Breast epithelium (tissue), 4 donors: ENCODE results near the gene CSNK2B. TPM values are rescaled to one million over a fixed set of nuclear protein-coding genes. Genes with fewer than 3 reads are reported as not detected.
A peak's percentile ranks its signal among the peaks of the same experiment; 100 is the strongest.

Source experiments
- DNase-seq, 2 donors: peaks; one replicate each; pipeline ENCODE4 v3.0.0-alpha.2; 2019; ENCODE audit warnings: low spot score in 2 of 2
- H3K27ac ChIP-seq, 2 donors: fragments of 200-600 bp; sonication (generic) in 1 of 2; one replicate each; pipeline ENCODE4 v1.5.1; 2016 to 2019; ENCODE audit warnings: mild to moderate bottlenecking in 1 of 2
- H3K27me3 ChIP-seq, 2 donors: fragments of 200-600 bp; sonication (generic) in 1 of 2; one replicate each; pipeline versions ENCODE4 v1.5.1 to v1.6.0; 2017 to 2019; ENCODE audit warnings: control low read depth in 1 of 2, mild to moderate bottlenecking in 1 of 2
- H3K36me3 ChIP-seq: fragments of 200-600 bp; one replicate; pipeline ENCODE4 v1.5.1; 2019
- H3K4me1 ChIP-seq, 2 donors: fragments of 200-600 bp; sonication (generic); one replicate each; pipeline ENCODE4 v1.5.1; 2016 to 2019; ENCODE audit warnings: control low read depth in 1 of 2
- H3K4me3 ChIP-seq, 3 donors: fragments of 200-600 bp; sonication (generic); 1 replicate in 2 of 3; 2 replicates in 1 of 3; pipeline ENCODE4 v1.5.1; 2016 to 2019; ENCODE audit warnings: mild to moderate bottlenecking in 3 of 3, moderate library complexity in 2 of 3
- H3K9me3 ChIP-seq, 2 donors: fragments of 200-600 bp; sonication (generic) in 1 of 2; one replicate each; pipeline ENCODE4 v1.5.1; 2016 to 2019; ENCODE audit warnings: control low read depth in 1 of 2
- POLR2A ChIP-seq: fragments of 450-650 bp; IDR thresholded peaks from one replicate; pipeline ENCODE4 v1.6.1; 2016; ENCODE audit warnings: antibody characterized with exemption, mild to moderate bottlenecking, moderate library complexity
- POLR2AphosphoS5 ChIP-seq, 3 donors: sonication (generic); formaldehyde crosslinking; IDR thresholded peaks; one replicate each; pipeline ENCODE4 v1.6.1; 2017; ENCODE audit warnings: antibody characterized with exemption in 3 of 3
- intact Hi-C: fragments of 100-400 bp; cut with DNase I; formaldehyde crosslinking; loops from one replicate; pipeline ENCODE4 v1.15.1; 2023; ENCODE audit warnings: low total_unique reads
- total RNA-seq, 3 donors: library from RNA; depleted of rRNA; stranded (reverse); fragments of >200 nt; gene quantifications; one replicate each; pipeline ENCODE4 v1.1.0, GENCODE V29; 2016
- TF ChIP-seq, protein P1 (sequence below), 3 donors: fragments of 450-650 bp; IDR thresholded peaks; one replicate each; pipeline ENCODE4 v1.5.1; 2016 to 2017; ENCODE audit warnings: antibody characterized with exemption in 3 of 3, mild to moderate bottlenecking in 3 of 3, moderate library complexity in 3 of 3

The CSNK2B gene
- total RNA-seq, 3 donors from 2014 or later, result 135 to 180 (median 178) TPM

DNA sequence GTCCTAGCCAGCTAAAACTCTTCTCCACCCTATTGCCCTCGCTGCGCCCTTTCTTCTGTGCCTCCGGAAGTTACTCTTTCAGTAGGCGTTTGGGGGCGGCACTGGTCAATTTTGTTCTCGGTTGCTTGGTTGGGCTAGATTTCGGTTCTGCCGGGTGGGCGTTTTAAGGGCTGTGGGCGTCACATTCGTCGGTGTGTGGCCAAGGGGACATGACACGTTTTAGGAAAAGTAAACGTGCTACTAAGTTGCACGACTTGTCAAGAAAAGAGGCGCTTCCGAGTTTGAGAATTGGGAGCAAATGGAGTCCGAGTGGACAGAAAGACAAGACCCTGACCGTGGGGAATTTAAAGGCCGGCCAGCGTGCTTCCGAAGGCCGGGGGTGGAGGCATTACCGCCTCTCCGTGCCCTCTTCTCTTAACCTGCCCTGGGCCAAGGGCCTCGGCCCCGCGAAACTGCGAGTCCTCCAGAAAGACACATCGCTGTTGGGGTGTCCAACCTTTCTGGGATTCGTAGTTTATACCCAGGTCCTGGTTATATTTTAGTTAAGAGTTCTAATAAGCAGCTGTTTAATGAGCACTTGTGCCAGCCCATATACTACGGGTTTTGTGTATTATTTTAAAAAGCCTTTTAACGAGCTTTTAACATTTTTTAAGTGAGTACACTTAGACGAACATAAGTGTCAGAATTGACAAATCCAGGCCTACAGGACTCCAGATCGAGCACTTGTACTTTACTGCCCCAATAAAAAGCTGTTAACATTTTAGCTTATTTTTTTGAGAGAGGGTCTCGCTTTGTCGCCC, 12.8 kb upstream of the CSNK2B start:
- H3K27ac ChIP-seq, result peak overlapping the region; percentile 97 to 99
- intact Hi-C loops, result loop anchor here (10.0 kb wide), 1 partner anchor 182 kb away; no protein-coding TSS in a partner anchor
- peak overlapping the region; percentile 59 to 85 (median 74) for H3K4me3 ChIP-seq
- TF ChIP-seq POLR2AphosphoS5 (IDR thresholded peaks at IDR 0.05), result peak; percentile 1 to 11 (median 4)
- TF ChIP-seq POLR2A, result no peak
- TF ChIP-seq, protein P1, sequence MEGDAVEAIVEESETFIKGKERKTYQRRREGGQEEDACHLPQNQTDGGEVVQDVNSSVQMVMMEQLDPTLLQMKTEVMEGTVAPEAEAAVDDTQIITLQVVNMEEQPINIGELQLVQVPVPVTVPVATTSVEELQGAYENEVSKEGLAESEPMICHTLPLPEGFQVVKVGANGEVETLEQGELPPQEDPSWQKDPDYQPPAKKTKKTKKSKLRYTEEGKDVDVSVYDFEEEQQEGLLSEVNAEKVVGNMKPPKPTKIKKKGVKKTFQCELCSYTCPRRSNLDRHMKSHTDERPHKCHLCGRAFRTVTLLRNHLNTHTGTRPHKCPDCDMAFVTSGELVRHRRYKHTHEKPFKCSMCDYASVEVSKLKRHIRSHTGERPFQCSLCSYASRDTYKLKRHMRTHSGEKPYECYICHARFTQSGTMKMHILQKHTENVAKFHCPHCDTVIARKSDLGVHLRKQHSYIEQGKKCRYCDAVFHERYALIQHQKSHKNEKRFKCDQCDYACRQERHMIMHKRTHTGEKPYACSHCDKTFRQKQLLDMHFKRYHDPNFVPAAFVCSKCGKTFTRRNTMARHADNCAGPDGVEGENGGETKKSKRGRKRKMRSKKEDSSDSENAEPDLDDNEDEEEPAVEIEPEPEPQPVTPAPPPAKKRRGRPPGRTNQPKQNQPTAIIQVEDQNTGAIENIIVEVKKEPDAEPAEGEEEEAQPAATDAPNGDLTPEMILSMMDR (IDR thresholded peaks at IDR 0.05), result peak in 1 of 3 donors; percentile 0
- no peaks in the 10 kb centered on the region for H3K9me3 ChIP-seq
- H3K4me1 ChIP-seq, result peaks cover 0 to 7% of the 10 kb centered on the region in 2 donors
- no peaks in the 10 kb centered on the region for H3K27me3 ChIP-seq
- peaks cover 6% of the 10 kb centered on the region for H3K36me3 ChIP-seq
- peak; percentile 83 to 90 for DNase-seq

DNA sequence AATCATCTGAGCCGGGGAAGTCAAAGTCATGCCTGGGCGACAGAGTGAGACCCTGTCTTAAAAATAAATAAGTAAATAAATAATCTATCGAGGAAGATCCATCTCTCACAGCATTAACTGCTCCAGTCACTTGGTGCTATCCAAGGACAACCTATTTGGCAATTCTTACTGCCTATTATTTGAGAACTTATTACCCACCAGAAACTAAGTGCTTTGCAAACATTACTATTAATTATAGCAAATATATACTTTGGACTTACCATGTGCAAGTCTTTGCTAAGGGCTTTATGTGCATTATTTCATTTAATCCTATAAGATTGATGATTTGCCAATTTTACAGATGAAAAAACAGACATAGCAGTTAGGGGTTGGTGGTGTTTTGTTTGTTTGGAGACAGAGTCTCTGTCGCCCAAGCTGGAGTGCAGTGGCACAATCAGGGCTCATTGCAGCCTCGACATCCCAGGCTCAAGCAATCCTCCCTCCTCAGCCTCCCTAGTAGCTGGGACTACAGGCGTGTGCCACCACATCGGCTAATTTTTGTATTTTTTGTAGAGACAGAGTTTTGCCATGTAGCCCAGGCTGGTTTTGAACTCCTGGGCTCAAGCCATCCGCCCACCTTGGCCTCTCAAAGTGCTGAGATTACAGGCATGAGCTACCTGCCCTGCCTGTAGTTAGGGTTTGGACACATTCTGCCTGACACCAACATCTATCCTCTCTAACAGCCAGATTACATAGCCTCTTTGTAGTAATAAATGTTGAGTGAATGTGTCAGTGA, 11.1 kb upstream of the CSNK2B start:
- DNase-seq, result no peak
- Histone ChIP-seq H3K4me1 (peaks cover 12 to 15% of the 10 kb centered on the region in 2 donors), H3K9me3 (no peaks in the 10 kb centered on the region), H3K4me3 (no peak overlapping the region), H3K27me3 (no peaks in the 10 kb centered on the region), H3K36me3 (no peaks in the 10 kb centered on the region), H3K27ac (no peak overlapping the region)
- TF ChIP-seq, protein P1 (IDR thresholded peaks at IDR 0.05), result no peak
- TF ChIP-seq POLR2A (no peak), POLR2AphosphoS5 (IDR thresholded peaks at IDR 0.05) (no peak)
- intact Hi-C loops, result loop anchor here (10.0 kb wide), 1 partner anchor 180 kb away; no protein-coding TSS in a partner anchor

DNA sequence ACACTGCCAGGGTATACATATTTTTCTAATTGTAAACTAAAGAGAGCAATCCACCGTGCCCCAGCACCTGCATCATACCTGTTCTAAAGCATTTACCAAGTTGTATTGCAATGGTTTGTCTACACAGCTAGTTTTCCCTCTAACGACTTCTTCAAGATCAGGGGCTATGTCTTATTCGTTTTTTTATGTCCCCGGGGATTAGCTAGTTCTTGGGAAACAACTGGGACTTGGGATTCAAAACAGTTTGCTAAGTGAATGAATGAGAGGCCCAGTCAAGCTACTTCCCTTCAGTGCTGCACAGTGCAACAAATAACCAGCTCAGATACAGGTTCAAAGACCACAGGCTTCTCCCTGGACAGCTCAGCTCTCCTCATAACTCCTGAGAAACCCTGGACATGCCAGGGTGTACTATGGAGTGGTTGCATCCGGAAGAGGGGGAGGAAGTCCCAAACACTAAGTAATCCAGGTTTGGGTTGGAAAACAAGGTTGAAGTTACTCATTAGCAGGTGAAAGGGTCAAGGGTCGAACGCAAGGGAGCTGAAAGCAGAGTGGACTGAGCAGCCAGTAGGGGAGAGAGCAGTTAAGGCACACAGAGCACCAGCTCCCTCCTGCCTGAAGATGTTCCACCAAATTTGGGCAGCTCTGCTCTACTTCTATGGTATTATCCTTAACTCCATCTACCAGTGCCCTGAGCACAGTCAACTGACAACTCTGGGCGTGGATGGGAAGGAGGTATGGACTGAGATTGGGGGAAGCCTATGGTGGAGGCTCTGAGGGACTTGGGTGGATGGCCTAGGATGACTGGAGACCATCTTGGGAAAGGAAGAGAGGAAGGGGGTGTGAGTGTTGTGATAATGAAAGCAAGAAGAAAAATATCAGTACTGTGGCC, 10.3 kb upstream of the CSNK2B start, which contains the start of gene APOM:
APOM (plus strand) TSS at position 546 of the 889 bp plus-strand sequence; CDS start at position 619, 73 bp downstream.
- no peak within 1 kb of the TSS for H3K4me3 ChIP-seq
- no peaks in the 10 kb centered on the region for H3K36me3 ChIP-seq
- no peak for TF ChIP-seq POLR2A
- H3K27ac ChIP-seq, result no peak within 1 kb of the TSS
- H3K4me1 ChIP-seq, result peaks cover 12 to 15% of the 10 kb centered on the region in 2 donors
- H3K27me3 ChIP-seq, result no peaks in the 10 kb centered on the region
- DNase-seq, result no peak
- H3K9me3 ChIP-seq, result no peaks in the 10 kb centered on the region
- intact Hi-C loops, result loop anchor here (10.0 kb wide), 1 partner anchor 179 kb away; no protein-coding TSS in a partner anchor

DNA sequence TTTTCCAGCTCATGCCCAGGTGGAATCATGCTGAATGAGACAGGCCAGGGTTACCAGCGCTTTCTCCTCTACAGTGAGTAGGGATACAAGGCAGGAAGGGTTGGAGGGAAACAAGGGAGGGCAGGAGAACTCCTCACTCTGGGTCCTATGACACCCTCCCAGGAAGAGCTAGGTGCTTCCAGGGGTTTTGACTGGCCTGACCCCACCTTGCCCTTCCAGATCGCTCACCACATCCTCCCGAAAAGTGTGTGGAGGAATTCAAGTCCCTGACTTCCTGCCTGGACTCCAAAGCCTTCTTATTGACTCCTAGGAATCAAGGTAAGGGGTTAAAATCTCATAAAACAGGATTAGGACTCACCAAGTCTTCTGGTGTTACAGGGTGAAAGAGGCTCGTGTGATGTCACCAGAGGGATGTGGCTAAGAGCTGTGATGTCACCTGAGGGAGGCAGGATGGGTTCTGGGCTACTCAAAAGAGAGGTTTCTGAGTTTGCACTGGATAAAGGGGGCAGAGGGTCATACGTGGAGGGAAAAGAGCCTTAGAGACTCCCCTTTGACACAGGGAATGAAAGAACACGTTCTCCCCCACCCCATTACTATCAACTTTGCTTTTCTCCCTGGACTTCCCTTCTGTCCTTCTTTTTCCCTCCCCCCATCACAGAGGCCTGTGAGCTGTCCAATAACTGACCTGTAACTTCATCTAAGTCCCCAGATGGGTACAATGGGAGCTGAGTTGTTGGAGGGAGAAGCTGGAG, 8.3 kb upstream of the CSNK2B start:
- TF ChIP-seq POLR2AphosphoS5 (IDR thresholded peaks at IDR 0.05), result no peak
- TF ChIP-seq, protein P1 (IDR thresholded peaks at IDR 0.05), result no peak
- TF ChIP-seq POLR2A, result no peak
- intact Hi-C loops, result loop anchor here (10.0 kb wide), 1 partner anchor 177 kb away; no protein-coding TSS in a partner anchor
- H3K36me3 ChIP-seq, result no peaks in the 10 kb centered on the region
- peaks cover 12 to 15% of the 10 kb centered on the region in 2 donors for H3K4me1 ChIP-seq
- no peak overlapping the region for H3K4me3 ChIP-seq
- DNase-seq, result no peak
- no peaks in the 10 kb centered on the region for H3K27me3 ChIP-seq
- H3K27ac ChIP-seq, result peak overlapping the region in 1 of 2 donors; percentile 23
- no peaks in the 10 kb centered on the region for H3K9me3 ChIP-seq
